Astrocyte of the spinal cord (primary cell): ENCODE measurements around the gene GABBR2.

Source experiments
- DNase-seq: peaks from one replicate; pipeline ENCODE4 v3.0.0; 2011; ENCODE audit warnings: low read depth, low spot score
- H3K4me3 ChIP-seq: 2 replicates; pipeline ENCODE4 v1.5.1; 2011; ENCODE audit warnings: low read depth, mild to moderate bottlenecking, low read length, moderate library complexity
- CTCF ChIP-seq: IDR thresholded peaks from 2 replicates; pipeline ENCODE4 v1.5.1; 2012; ENCODE audit warnings: low read depth, mild to moderate bottlenecking, low read length, inconsistent platforms
- in situ Hi-C: cut with HindIII; loops from 2 replicates; pipeline ENCODE4 v1.10.0; 2017; ENCODE audit warnings: low sequenced_read_pairs

Gene GABBR2

GRCh38 chr9:98256756-98257155 lies 452.0 kb downstream of the GABBR2 start:
- in situ Hi-C loops: no loop called here
- no peak for TF ChIP-seq CTCF
- H3K4me3 ChIP-seq: peak overlapping the region; percentile 96
- DNase-seq: no peak

- in situ Hi-C loops: no loop called here
- DNase-seq: peak; percentile 96
- H3K4me3 ChIP-seq: peak within 1 kb of the TSS; percentile 96
- peak; percentile 28 for TF ChIP-seq CTCF
Observed at GRCh38 chr9:98255578-98256296, 453.0 kb downstream of the GABBR2 start, which contains the start of gene TBC1D2. Gene TBC1D2 (minus strand): TSS chr9:98255649. CDS start chr9:98255541, 108 bp downstream.

- H3K4me3 ChIP-seq: peak overlapping the region; percentile 96
- no peak for TF ChIP-seq CTCF
- DNase-seq: peak; percentile 55
- in situ Hi-C loops: no loop called here
Observed at GRCh38 chr9:98255061-98255577, 453.6 kb downstream of the GABBR2 start.

GRCh38 chr9:98254228-98255060 lies 454.3 kb downstream of the GABBR2 start:
- TF ChIP-seq CTCF: no peak
- DNase-seq: peak; percentile 9
- in situ Hi-C loops: no loop called here
- H3K4me3 ChIP-seq: peak overlapping the region; percentile 96

GRCh38 chr9:98253565-98253964 lies 455.2 kb downstream of the GABBR2 start:
- H3K4me3 ChIP-seq: peak overlapping the region; percentile 96
- in situ Hi-C loops: no loop called here
- DNase-seq: no peak
- no peak for TF ChIP-seq CTCF

GRCh38 chr9:98251551-98251950 lies 457.2 kb downstream of the GABBR2 start:
- peak; percentile 83 for DNase-seq
- no peak overlapping the region for H3K4me3 ChIP-seq
- in situ Hi-C loops: no loop called here

More at GRCh38 chr9:98251551-98251950, 457.2 kb downstream of the GABBR2 start:
- no peak for TF ChIP-seq CTCF
